Activated CD8-positive, alpha-beta memory T cell treated with anti-CD3 and anti-CD28 coated beads, Interleukin-2, amount 10 ng/mL, durations not matched to agents 7 days and 5 days (primary cell): Measurements from ENCODE around the gene SEMA4D. TPM values are rescaled to one million over a fixed set of nuclear protein-coding genes. Genes with fewer than 3 reads are reported as not detected.

Experiments
- ATAC-seq: fragments of 150-1000 bp; cut with Tn5 transposase; one replicate; pipeline ENCODE4 v1.10.0; 2021; ENCODE audit warnings: moderate library complexity
- CTCF ChIA-PET: fragments of 350-600 bp; sonication (Branson Sonifier 250); formaldehyde crosslinking; loops from one replicate; lab custom pipeline; 2021; ENCODE audit warnings: antibody characterized with exemption; lab: Charles Lee
- DNase-seq: peaks from one replicate; pipeline ENCODE4 v3.0.0-alpha.2; 2020
- H3K27ac Mint-ChIP-seq: one replicate; pipeline ENCODE4 v1.8.0; 2021; ENCODE audit warnings: mild to moderate bottlenecking, mixed read lengths
- H3K27me3 Mint-ChIP-seq: one replicate; pipeline ENCODE4 v1.8.0; 2021; ENCODE audit warnings: mixed read lengths
- H3K36me3 Mint-ChIP-seq: one replicate; pipeline ENCODE4 v1.8.0; 2021; ENCODE audit warnings: mild to moderate bottlenecking, mixed read lengths
- H3K4me1 Mint-ChIP-seq: one replicate; pipeline ENCODE4 v1.8.0; 2021; ENCODE audit warnings: mixed read lengths
- H3K4me3 Mint-ChIP-seq: one replicate; pipeline ENCODE4 v1.8.0; 2021; ENCODE audit warnings: mild to moderate bottlenecking, moderate library complexity, mixed read lengths
- H3K9me3 Mint-ChIP-seq: one replicate; pipeline ENCODE4 v1.8.0; 2022; ENCODE audit warnings: low read depth, mixed read lengths
- total RNA-seq, 2 experiments: library from RNA; stranded (reverse); gene quantifications; one replicate each; pipeline ENCODE4 v1.2.3, GENCODE V29; 2021

SEMA4D gene
- total RNA-seq, 2 experiments from 2014 or later = 408 to 525 TPM

- CTCF ChIA-PET = interaction anchor here (0.6 to 5.7 kb wide), 2 partner anchors 23 to 48 kb away, joined by 3 to 25 read pairs; no protein-coding TSS in a partner anchor
- peaks cover 65% of the 10 kb centered on the region for H3K36me3 Mint-ChIP-seq
- peaks cover 85% of the 10 kb centered on the region for H3K4me1 Mint-ChIP-seq
- H3K27ac Mint-ChIP-seq = no peak overlapping the region
- H3K4me3 Mint-ChIP-seq = no peak overlapping the region
- no peaks in the 10 kb centered on the region for H3K9me3 Mint-ChIP-seq
- H3K27me3 Mint-ChIP-seq = no peaks in the 10 kb centered on the region
- no peak for ATAC-seq
- DNase-seq = no peak
Measured at GRCh38 chr9:89452561-89452960, 45.4 kb downstream of the SEMA4D start.

- ATAC-seq (no peak), DNase-seq (no peak)
- Mint-ChIP-seq H3K36me3 (peaks cover 56% of the 10 kb centered on the region), H3K27ac (peak overlapping the region; percentile 83), H3K27me3 (no peaks in the 10 kb centered on the region), H3K9me3 (no peaks in the 10 kb centered on the region), H3K4me1 (peaks cover 85% of the 10 kb centered on the region), H3K4me3 (no peak overlapping the region)
- CTCF ChIA-PET = interaction anchor here (2.6 to 5.7 kb wide), 2 partner anchors 21 to 99 kb away, joined by 12 to 25 read pairs; no protein-coding TSS in a partner anchor
Measured at GRCh38 chr9:89450213-89450612, 47.7 kb downstream of the SEMA4D start.

GRCh38 chr9:89449261-89449671 lies 48.6 kb downstream of the SEMA4D start:
- peaks cover 85% of the 10 kb centered on the region for H3K4me1 Mint-ChIP-seq
- H3K27ac Mint-ChIP-seq = peak overlapping the region; percentile 83
- ATAC-seq = no peak
- DNase-seq = no peak
- CTCF ChIA-PET = interaction anchor here (1.2 to 5.7 kb wide), 5 partner anchors 9 to 100 kb away, joined by 3 to 25 read pairs (median 6); no protein-coding TSS in a partner anchor
- peaks cover 59% of the 10 kb centered on the region for H3K36me3 Mint-ChIP-seq
- H3K27me3 Mint-ChIP-seq = no peaks in the 10 kb centered on the region
- no peaks in the 10 kb centered on the region for H3K9me3 Mint-ChIP-seq
- H3K4me3 Mint-ChIP-seq = peak overlapping the region; percentile 23

- H3K9me3 Mint-ChIP-seq = no peaks in the 10 kb centered on the region
- DNase-seq (no peak), ATAC-seq (no peak)
- peaks cover 60% of the 10 kb centered on the region for H3K36me3 Mint-ChIP-seq
- H3K4me3 Mint-ChIP-seq = no peak overlapping the region
- CTCF ChIA-PET = interaction anchor here (0.7 to 5.7 kb wide), 6 partner anchors 9 to 100 kb away, joined by 3 to 25 read pairs (median 3); no protein-coding TSS in a partner anchor
- H3K27ac Mint-ChIP-seq = peak overlapping the region; percentile 83
- H3K27me3 Mint-ChIP-seq = no peaks in the 10 kb centered on the region
- peaks cover 89% of the 10 kb centered on the region for H3K4me1 Mint-ChIP-seq
Measured at GRCh38 chr9:89448821-89449220, 49.1 kb downstream of the SEMA4D start.

- H3K27me3 Mint-ChIP-seq = no peaks in the 10 kb centered on the region
- peaks cover 60% of the 10 kb centered on the region for H3K36me3 Mint-ChIP-seq
- peak overlapping the region; percentile 83 for H3K27ac Mint-ChIP-seq
- DNase-seq (peak; percentile 62), ATAC-seq (peak; percentile 42)
- no peaks in the 10 kb centered on the region for H3K9me3 Mint-ChIP-seq
- H3K4me1 Mint-ChIP-seq = peaks cover 88% of the 10 kb centered on the region
- CTCF ChIA-PET = interaction anchor here (0.7 to 5.7 kb wide), 7 partner anchors 10 to 100 kb away, joined by 3 to 25 read pairs (median 3); no protein-coding TSS in a partner anchor
- no peak overlapping the region for H3K4me3 Mint-ChIP-seq
Measured at GRCh38 chr9:89448381-89448780, 49.5 kb downstream of the SEMA4D start.

GRCh38 chr9:89447416-89447815 lies 50.5 kb downstream of the SEMA4D start:
- H3K4me3 Mint-ChIP-seq = no peak overlapping the region
- ATAC-seq (no peak), DNase-seq (no peak)
- no peaks in the 10 kb centered on the region for H3K9me3 Mint-ChIP-seq
- CTCF ChIA-PET = interaction anchor here (0.7 to 5.7 kb wide), 3 partner anchors 12 to 101 kb away, joined by 3 to 25 read pairs (median 6); no protein-coding TSS in a partner anchor
- no peaks in the 10 kb centered on the region for H3K27me3 Mint-ChIP-seq
- peak overlapping the region; percentile 73 for H3K27ac Mint-ChIP-seq
- peaks cover 88% of the 10 kb centered on the region for H3K4me1 Mint-ChIP-seq
- peaks cover 51% of the 10 kb centered on the region for H3K36me3 Mint-ChIP-seq

- H3K27me3 Mint-ChIP-seq = no peaks in the 10 kb centered on the region
- CTCF ChIA-PET = interaction anchor here (5.7 kb wide), 1 partner anchor 17 kb away, joined by 25 read pairs; no protein-coding TSS in a partner anchor
- H3K9me3 Mint-ChIP-seq = no peaks in the 10 kb centered on the region
- ATAC-seq (no peak), DNase-seq (no peak)
- H3K36me3 Mint-ChIP-seq = peaks cover 51% of the 10 kb centered on the region
- peaks cover 92% of the 10 kb centered on the region for H3K4me1 Mint-ChIP-seq
- peak overlapping the region; percentile 73 for H3K27ac Mint-ChIP-seq
- no peak overlapping the region for H3K4me3 Mint-ChIP-seq
Measured at GRCh38 chr9:89446961-89447310, 51.0 kb downstream of the SEMA4D start.

GRCh38 chr9:89446261-89446960 lies 51.5 kb downstream of the SEMA4D start:
- no peak for ATAC-seq
- Mint-ChIP-seq H3K9me3 (no peaks in the 10 kb centered on the region), H3K4me3 (no peak overlapping the region), H3K36me3 (peaks cover 48% of the 10 kb centered on the region), H3K27ac (peak overlapping the region; percentile 87), H3K4me1 (peaks cover 93% of the 10 kb centered on the region), H3K27me3 (no peaks in the 10 kb centered on the region)
- DNase-seq = no peak
- CTCF ChIA-PET = interaction anchor here (2.4 to 3.5 kb wide), 2 partner anchors 10 to 16 kb away, joined by 10 to 18 read pairs; no protein-coding TSS in a partner anchor

GRCh38 chr9:89445801-89446251 lies 52.1 kb downstream of the SEMA4D start:
- CTCF ChIA-PET = interaction anchor here (1.1 to 3.5 kb wide), 6 partner anchors 10 to 103 kb away, joined by 3 to 18 read pairs (median 8); no protein-coding TSS in a partner anchor
- ATAC-seq = no peak
- peaks cover 47% of the 10 kb centered on the region for H3K36me3 Mint-ChIP-seq

GRCh38 chr9:89444925-89445765 lies 52.8 kb downstream of the SEMA4D start:
- H3K27me3 Mint-ChIP-seq = no peaks in the 10 kb centered on the region
- peaks cover 93% of the 10 kb centered on the region for H3K4me1 Mint-ChIP-seq
- peak overlapping the region; percentile 87 for H3K27ac Mint-ChIP-seq
- CTCF ChIA-PET = interaction anchor here (1.1 to 3.5 kb wide), 6 partner anchors 11 to 103 kb away, joined by 3 to 18 read pairs (median 8); no protein-coding TSS in a partner anchor
- no peak for ATAC-seq
- peak; percentile 45 for DNase-seq
- peaks cover 47% of the 10 kb centered on the region for H3K36me3 Mint-ChIP-seq
- no peaks in the 10 kb centered on the region for H3K9me3 Mint-ChIP-seq
- H3K4me3 Mint-ChIP-seq = no peak overlapping the region

More at GRCh38 chr9:89445801-89446251, 52.1 kb downstream of the SEMA4D start:
- Mint-ChIP-seq H3K4me1 (peaks cover 93% of the 10 kb centered on the region), H3K27ac (peak overlapping the region; percentile 87), H3K27me3 (no peaks in the 10 kb centered on the region), H3K9me3 (no peaks in the 10 kb centered on the region), H3K4me3 (no peak overlapping the region)
- peak; percentile 40 for DNase-seq

- peak; percentile 71 for ATAC-seq
- Mint-ChIP-seq H3K36me3 (peaks cover 43% of the 10 kb centered on the region), H3K27me3 (no peaks in the 10 kb centered on the region)
Measured at GRCh38 chr9:89444274-89444673, 53.6 kb downstream of the SEMA4D start.

GRCh38 chr9:89442981-89443814 lies 54.7 kb downstream of the SEMA4D start:
- no peaks in the 10 kb centered on the region for H3K9me3 Mint-ChIP-seq
- no peak for ATAC-seq
- H3K27me3 Mint-ChIP-seq = no peaks in the 10 kb centered on the region
- H3K27ac Mint-ChIP-seq = no peak overlapping the region
- DNase-seq = no peak
- no peak overlapping the region for H3K4me3 Mint-ChIP-seq
- CTCF ChIA-PET = interaction anchor here (0.9 to 3.5 kb wide), 4 partner anchors 13 to 108 kb away, joined by 3 to 18 read pairs (median 8); no protein-coding TSS in a partner anchor
- peaks cover 88% of the 10 kb centered on the region for H3K4me1 Mint-ChIP-seq
- H3K36me3 Mint-ChIP-seq = peaks cover 39% of the 10 kb centered on the region

More at GRCh38 chr9:89444274-89444673, 53.6 kb downstream of the SEMA4D start:
- Mint-ChIP-seq H3K27ac (peak overlapping the region; percentile 87), H3K4me3 (peak overlapping the region; percentile 18), H3K9me3 (no peaks in the 10 kb centered on the region), H3K4me1 (peaks cover 93% of the 10 kb centered on the region)
- CTCF ChIA-PET = interaction anchor here (0.9 to 3.5 kb wide), 5 partner anchors 12 to 107 kb away, joined by 3 to 18 read pairs (median 10); no protein-coding TSS in a partner anchor
- peak; percentile 83 for DNase-seq
